Left cardiac atrium (tissue), 4 donors: ENCODE results near the gene NHERF2. TPM values are rescaled to one million over a fixed set of nuclear protein-coding genes. Genes with fewer than 3 reads are reported as not detected.
A peak's percentile ranks its signal among the peaks of the same experiment; 100 is the strongest.

Experiments
- ATAC-seq, 2 donors: fragments of 200-7000 bp; cut with Tn5 transposase; one replicate each; pipeline ENCODE4 v1.9.1; 2020; ENCODE audit warnings: mild to moderate bottlenecking in 2 of 2, moderate library complexity in 2 of 2
- DNase-seq: peaks from one replicate; pipeline ENCODE4 v3.0.0-alpha.2; 2020
- intact Hi-C, 2 donors: fragments of 100-400 bp; cut with DNase I; formaldehyde crosslinking; loops; one replicate each; pipeline versions ENCODE4 v1.14.1 to v1.15.1; 2022 to 2023
- long read RNA-seq: library from polyadenylated mRNA; unstranded; transcript quantifications from one replicate; pipeline ENCODE4 v2.0.0, GENCODE V29; 2021
- total RNA-seq, 2 donors: library from RNA; stranded (reverse); fragmentation: NEBNext Ultra II Directional; extraction: Animal tissue kit (Norgen Biotek cat#: 25700); gene quantifications; one replicate each; pipeline ENCODE4 v1.2.1, GENCODE V29; 2021
- donor health status: DM: no; HTN: yes; CAD: no.
- donor health status: DM: no; HTN: yes; CAD: no; lungs with severe emphysema.
- donor health status: DM: yes; HTN: yes; CAD: no.
- donor health status: Dilated cardiomyopathy.

Gene NHERF2
- 100 to 1,000 TPM; 164 to 242 TPM for total RNA-seq
- long read RNA-seq, transcript SLC9A3R2-205 (5 exons, 1,087 nt): minor isoform, 5 of 58 reads
- long read RNA-seq, transcript SLC9A3R2-208 (6 exons, 1,199 nt): major isoform, 23 of 58 reads
- long read RNA-seq, transcript SLC9A3R2-207 (6 exons, 759 nt): minor isoform, 9 of 58 reads
- long read RNA-seq, partial matches to known transcripts: 5 of 58 reads
- long read RNA-seq, other reads (novel, unspliced or antisense): 12 of 58 reads

DNA sequence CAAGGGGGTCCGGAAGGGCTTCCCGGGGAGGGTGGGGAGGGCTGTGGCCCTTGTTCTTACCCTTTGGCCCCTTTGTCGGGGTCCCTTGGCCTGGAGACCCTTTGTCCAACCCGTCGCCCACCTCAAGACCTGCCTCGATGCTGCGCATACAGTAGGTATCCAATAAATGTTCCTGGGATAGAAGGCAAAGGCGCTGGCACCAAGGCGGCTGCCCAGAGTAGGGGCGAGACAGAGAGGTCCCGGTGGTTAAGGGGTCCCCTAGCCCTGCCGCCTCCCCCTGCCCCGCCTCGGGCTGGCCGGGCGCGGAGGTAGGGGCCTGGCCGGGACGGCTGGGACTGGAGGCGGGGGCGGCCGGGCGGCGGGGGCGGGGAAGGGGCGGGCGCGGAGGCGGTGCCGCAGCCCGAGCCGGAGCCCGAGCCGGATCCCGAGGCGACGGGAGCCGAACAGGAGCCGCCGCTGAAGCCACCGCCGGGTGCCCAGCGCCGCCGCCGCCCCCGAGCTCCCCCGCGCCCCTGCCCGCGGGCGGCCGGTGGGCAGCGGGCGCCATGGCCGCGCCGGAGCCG lies at the start of gene NHERF2:
Gene NHERF2, plus strand, starts transcription at position 442 of the 563 bp plus-strand sequence. Its CDS starts 104 bp downstream, at position 546.
- ATAC-seq: peak; percentile 2 to 18
- intact Hi-C loops: no loop called here

GRCh38 chr16:1976951-1977874 lies 49.5 kb upstream of the NHERF2 start:
- ATAC-seq: no peak
- intact Hi-C loops: no loop called here
- DNase-seq: no peak

More for the DNA sequence above, at the start of gene NHERF2:
- no peak for DNase-seq

GRCh38 chr16:1977875-1978268 lies 48.8 kb upstream of the NHERF2 start:
- no peak for DNase-seq
- no peak for ATAC-seq
- intact Hi-C loops: no loop called here

DNA sequence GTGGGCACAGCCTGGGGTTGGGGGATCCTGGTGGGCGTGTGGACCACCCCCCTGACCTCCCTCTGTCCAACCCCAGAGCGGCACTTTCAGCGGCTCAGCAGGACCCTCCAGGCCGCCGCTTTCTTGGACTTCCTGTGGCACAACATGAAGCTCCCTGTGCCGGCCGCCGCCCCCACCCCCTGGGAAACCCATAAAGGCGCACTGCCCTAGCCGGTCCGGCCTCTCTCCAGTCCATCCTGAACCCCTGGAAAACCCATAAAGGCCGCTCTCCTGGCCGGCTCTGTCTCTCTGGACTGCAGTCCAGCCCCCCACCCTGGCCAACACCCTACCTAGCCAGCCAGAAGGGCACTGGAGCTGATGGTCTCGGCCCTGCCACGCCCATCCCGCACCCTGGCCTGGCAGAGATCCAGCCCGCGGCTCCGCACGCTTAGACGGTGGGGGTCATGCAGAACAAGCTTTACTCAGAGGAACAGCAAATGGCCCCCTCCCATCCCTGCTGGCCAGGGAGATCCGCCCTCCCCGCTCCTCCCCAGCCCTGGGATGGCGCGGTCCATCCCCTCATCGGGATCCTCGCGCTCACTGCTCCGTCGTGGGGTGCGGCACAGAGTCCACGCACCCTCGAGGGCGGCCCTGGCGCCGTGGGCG lies 48.1 kb upstream of the NHERF2 start:
- DNase-seq: no peak
- ATAC-seq: no peak
- intact Hi-C loops: no loop called here

DNA sequence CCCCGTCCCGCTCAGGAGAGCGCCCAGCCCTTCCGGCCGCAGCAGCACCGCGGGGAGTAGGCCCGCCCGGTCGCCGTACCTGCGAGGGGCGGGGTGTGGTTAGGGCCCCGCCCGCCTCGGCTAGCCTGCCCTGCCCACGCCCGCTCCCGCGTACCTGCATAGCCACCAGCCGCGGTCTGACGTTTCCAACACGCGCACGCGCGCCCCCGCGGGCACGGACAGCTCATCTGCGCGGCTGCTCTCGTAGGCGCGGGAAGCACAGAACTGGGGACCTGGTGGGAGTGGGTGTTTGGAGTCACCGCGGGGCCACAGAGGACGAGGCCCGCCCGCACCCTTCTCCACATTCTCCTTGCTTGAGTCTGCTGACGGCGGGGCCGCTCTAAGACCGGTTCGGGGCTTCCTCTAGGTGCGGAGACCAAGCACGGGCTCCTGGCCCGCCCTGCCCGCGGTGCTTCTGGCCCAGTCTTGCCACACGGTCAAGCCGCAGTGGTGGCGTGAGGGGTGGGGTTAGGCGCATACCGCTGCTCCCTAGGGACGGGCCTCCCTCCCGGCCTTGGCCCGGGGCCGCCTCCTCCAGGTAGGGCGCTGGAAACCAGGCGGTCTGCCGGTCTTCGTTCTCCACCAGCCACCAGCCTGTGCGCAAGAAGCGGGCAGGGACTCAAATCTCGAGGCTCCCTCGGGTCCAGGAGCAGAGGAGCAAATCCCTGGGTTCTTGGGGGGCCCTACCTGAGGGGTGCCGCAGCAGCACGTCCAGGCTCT lies 47.3 kb upstream of the NHERF2 start:
- DNase-seq (no peak), ATAC-seq (peak in 1 of 2 donors; percentile 4)
- intact Hi-C loops: no loop called here

- ATAC-seq (no peak), DNase-seq (no peak)
- intact Hi-C loops: no loop called here
These were observed 46.5 kb upstream of the NHERF2 start for GRCh38 chr16:1980030-1980769.

DNA sequence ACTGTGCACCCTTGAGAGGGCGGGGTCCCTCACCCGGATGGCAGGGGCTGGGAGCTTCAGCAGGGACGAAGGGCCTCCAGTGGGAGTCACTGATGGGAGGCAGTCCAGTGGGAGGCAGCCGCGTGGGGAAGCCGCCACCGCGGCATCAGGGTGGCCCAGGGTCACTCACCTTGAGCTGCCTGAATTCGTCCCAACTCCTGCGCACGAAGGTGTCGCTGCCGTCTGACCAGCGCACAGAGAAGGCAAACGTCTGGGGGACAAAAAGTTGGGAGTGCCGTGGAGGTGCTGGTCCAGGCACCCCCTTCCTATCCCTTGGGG lies 46.0 kb upstream of the NHERF2 start:
- no peak for ATAC-seq
- intact Hi-C loops: no loop called here
- no peak for DNase-seq

GRCh38 chr16:1981398-1981836 lies 45.3 kb upstream of the NHERF2 start, which contains the start of gene NOXO1:
Gene NOXO1 (minus strand): TSS chr16:1981469. CDS start chr16:1981179, 290 bp downstream.
- intact Hi-C loops: no loop called here
- DNase-seq (no peak), ATAC-seq (no peak)

DNA sequence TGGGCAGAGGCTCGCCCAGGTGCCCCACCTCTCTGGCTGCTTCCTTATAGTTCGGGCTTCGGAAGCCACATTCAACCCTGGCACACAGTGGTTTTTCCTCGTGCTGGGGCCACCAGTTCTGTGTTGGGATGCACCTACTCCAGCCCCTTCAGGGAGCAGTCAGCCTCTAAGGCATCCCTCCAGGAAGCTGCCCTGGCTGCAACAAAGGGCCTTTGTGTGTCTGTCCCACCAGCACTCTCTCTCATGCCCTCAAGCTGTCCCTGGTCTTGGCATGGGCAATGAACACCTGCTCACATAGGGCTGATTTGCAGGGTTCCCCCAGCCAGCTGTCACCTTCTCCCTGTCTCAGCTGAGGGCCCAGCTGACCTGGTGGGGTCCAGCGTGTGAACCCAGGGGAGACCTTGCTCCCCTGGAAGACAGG lies 44.7 kb upstream of the NHERF2 start:
- no peak for ATAC-seq
- intact Hi-C loops: no loop called here
- no peak for DNase-seq

DNA sequence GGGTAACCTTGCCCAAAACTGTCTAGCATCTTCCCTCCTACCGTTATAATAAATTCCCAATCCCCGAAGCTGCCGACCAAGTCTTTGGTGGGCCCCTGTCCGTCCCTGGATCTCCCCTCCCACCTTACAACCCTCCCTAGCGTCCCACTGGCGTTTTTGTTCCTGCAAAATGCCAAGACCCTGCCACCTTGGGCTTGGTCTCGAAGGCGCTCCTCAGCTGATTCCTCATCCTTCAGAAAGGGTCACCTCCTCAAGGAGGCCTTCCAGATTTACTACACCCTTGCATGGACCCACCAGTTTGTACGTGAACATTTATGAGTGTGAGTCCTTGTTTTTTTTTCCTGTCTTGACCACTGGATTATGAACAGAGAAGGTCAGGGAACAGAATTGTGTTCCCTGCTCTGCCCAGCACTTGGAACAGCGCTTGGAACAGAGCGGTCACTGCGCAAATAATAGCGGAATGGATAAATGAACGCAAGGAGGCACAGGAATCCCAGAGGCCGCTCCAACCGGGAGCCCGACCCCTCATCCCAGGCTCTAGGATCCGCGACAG lies 43.6 kb upstream of the NHERF2 start:
- ATAC-seq (no peak), DNase-seq (no peak)
- intact Hi-C loops: no loop called here

GRCh38 chr16:1983544-1984346 lies 43.0 kb upstream of the NHERF2 start, which contains the start of gene GFER:
Gene GFER (plus strand): TSS chr16:1984193. CDS start chr16:1984219, 26 bp downstream.
- intact Hi-C loops: no loop called here
- ATAC-seq (peak; percentile 96), DNase-seq (peak; percentile 91)

- peak; percentile 6 to 14 for ATAC-seq
These were observed 42.1 kb upstream of the NHERF2 start for GRCh38 chr16:1984347-1985225.

DNA sequence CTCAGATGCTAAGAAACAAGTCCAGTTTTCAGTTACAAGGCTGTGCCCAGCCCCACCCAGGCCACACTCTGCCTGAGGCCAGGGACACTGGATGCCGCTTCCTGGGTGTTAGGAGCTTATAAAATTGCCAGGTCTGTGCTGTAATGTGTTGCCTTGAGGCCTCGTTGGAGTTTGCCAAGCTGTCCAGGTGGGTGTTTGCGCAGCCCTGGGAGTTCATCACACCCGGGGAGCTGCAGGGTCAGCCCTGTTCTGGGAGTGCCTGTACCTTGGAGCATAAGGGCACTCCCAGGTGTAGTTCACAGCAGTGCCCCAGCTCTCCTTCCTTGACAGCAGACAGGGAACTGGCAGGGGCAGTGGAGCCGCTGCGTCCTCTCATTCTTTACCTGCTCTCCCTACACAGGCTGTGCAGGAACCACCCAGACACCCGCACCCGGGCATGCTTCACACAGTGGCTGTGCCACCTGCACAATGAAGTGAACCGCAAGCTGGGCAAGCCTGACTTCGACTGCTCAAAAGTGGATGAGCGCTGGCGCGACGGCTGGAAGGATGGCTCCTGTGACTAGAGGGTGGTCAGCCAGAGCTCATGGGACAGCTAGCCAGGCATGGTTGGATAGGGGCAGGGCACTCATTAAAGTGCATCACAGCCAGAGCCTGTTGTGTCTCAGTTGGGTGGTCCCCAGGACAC lies 41.1 kb upstream of the NHERF2 start:
- intact Hi-C loops: no loop called here
- ATAC-seq: no peak
- DNase-seq: no peak

More at GRCh38 chr16:1984347-1985225, 42.1 kb upstream of the NHERF2 start:
- no peak for DNase-seq
- intact Hi-C loops: no loop called here

GRCh38 chr16:1987198-1987597 lies 39.5 kb upstream of the NHERF2 start:
- no peak for ATAC-seq
- intact Hi-C loops: no loop called here
- no peak for DNase-seq
